Activated CD4-positive, alpha-beta T cell treated with anti-CD3 and anti-CD28 coated beads for 24 hours (primary cell): ENCODE data around the gene FBXL16.
A peak's percentile ranks its signal among the peaks of the same experiment; 100 is the strongest.

Experiments
- DNase-seq, 2 donors: peaks; one replicate each; pipeline ENCODE4 v3.0.0-alpha.2; 2020; ENCODE audit warnings: low read depth in 2 of 2

FBXL16 gene

DNA sequence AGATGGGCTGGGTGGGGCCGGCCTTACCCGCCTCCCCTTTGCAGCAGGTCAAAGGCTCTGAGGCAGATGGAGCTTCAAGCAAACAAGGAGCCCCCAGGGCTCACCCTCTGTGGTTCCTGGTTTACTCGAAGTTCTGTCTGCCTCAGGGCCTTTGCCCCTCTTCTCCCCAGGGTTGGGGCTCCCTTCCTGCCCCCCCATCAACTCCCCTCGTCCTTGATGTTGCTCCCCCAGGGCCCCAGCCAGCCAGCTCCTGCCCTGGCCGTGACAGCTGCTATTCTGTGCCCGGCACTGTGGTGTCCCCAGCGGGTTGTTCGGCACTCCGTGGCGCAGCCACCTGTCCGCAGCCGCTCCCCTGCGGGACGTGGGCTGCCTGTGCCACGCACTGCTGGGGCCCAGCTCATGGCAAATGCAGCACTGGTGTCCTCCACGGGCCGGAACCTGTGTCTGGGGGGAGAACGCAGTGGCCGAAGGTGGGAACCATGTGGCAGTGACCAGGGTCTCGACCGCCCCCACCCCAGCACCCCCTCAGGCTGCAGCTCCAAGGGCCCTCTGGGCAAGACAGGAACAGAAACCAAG, 5.0 kb upstream of the FBXL16 start:
- DNase-seq, result no peak

GRCh38 chr16:709566-710499, 4.2 kb upstream of the FBXL16 start:
- no peak for DNase-seq

DNA sequence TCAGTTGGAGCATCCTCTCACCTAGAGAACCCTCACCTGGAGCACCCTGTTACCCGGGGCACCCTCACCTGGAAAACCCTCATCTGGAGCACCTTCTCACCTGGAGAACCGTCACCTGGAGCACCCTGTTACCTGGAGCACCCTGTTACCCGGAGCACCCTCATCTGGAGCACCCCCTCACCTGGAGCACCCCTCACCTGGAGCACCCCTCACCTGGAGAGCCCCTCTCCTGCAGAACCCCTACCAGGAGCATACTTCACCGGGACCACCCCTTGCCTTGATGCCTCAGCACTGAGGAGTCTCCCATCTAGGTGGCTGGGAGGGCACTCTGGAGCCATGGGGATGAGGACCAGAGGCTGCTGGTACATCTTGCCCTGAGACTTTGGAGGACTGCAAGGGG, 3.4 kb upstream of the FBXL16 start:
- DNase-seq, result no peak

DNA sequence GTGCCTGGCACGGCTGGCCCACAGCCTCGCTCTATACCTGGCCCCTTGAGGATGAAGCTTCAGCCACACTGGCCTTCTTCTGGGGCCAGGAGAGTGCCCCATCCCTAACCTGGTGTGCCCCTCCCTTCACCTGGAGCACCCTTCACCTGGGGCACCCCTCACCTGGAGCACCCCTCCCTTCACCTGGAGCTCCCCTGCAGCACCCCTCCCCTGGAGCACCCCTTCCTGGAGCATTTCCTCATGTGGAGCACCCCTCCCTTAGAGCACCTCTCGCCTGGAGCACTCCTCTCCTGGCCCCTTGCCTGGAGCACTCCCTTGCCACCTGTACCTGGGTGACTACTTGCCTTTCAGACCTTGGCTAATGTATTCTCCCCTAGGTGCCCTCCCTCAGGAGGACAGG, 2.4 kb upstream of the FBXL16 start:
- no peak for DNase-seq

GRCh38 chr16:707062-707538, 1.5 kb upstream of the FBXL16 start:
- DNase-seq, result no peak

DNA sequence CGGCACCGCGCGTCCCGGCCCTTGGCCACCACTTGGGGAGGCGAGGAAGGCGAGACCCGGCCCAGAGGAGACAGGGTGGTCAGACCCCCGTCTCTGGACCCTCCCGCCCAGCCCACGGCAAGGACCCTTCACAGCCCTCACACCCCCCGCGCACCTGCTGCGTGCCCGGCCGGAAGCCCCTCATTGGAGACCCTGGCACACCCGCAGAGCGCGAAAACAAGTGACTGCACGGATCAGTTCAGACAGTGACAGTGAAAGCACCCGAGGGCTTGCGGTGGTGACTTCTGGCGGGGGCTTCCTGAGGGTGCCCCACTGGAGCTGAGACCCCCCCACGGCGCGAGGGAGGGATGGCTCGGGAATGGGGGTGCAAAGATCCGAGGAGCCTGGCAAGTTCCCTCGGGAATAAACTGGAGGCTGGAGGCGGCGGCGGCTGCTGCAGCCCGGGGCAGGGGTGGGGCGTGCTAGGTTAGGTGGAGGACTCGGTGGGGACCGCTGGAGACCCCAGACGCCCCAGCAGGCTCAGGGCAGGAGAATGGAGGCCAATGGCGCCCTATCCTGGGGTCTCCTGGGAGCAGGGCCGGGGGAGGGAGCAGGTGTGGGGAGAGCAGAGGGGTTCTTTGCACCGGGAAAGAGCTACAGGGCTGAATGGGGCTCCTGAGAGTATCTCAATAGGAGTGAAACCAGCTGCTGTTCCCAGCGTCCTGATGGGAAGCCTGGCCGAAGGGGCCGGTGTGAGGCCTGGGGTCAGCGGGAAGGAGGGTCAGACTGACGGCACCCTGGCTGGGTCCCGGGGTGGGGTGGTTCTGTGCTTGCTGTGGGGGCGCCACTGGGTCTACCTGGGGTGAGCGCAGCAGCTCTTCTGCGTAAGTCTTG, 824 bp upstream of the FBXL16 start:
- no peak for DNase-seq

GRCh38 chr16:704552-705380, 835 bp downstream of the FBXL16 start:
- DNase-seq, result no peak

DNA sequence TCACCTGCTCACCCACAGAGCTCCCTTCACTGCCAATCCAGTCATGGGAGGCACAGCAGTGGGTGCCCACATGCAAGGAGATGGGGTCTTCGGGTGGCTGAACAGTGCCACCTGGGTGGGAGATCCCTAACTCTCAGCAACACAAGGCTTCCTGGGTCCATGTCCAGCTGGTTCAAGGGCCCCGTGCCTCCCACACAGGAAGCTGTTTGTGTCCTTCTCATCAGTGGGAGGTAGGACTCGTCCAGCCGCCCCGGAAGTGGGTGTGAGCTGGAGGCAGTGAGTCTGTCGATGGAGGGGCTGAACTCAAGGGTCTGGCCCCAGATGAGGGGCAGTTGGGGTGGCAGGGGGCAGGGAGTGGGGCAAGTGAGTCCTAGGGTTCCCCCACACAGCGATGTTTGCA, 1.6 kb downstream of the FBXL16 start:
- DNase-seq, result no peak

GRCh38 chr16:703406-703805, 2.2 kb downstream of the FBXL16 start:
- no peak for DNase-seq

GRCh38 chr16:702341-702740, 3.3 kb downstream of the FBXL16 start:
- DNase-seq, result no peak

GRCh38 chr16:700684-701584, 4.7 kb downstream of the FBXL16 start:
- no peak for DNase-seq

- DNase-seq, result no peak
Observed at GRCh38 chr16:698911-699671, 6.5 kb downstream of the FBXL16 start.

- peak; percentile 48 to 50 for DNase-seq
Observed at GRCh38 chr16:695355-696089, 10.1 kb downstream of the FBXL16 start.

GRCh38 chr16:694863-695354, 10.7 kb downstream of the FBXL16 start:
- DNase-seq, result no peak

DNA sequence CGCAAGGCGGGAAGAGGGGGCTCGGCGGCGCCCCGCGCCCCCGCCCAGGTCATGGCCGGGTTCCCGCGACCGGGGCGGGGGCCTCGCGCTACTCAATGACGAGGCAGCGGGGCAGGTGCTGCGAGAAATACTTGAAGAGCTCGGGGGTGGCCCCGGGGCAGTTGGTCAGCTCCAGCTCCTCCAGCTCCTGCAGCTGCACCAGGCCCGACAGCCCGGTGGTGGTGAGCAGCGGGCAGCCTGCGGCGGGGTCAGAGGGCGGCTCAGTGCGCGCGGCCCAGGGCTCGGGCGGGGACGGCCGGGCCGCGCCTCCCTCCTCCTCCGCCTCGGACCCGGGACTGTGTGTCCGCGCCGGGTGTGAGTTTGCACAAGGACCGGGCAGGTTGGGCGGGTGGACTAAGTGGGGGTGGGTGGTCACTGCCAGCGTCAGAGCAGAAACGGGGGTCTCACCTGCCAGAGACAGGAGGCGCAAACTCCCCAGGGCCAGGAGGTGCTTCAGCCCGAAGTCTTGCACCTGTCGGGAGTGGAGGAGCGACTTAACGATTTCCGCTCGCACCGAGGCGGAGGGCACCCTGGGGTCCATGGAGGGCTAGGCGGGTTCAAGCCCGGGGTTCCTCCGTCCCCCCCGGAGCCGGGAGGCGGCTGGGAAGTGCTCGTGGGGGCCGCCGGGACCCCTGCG, 11.3 kb downstream of the FBXL16 start:
- DNase-seq, result no peak

- no peak for DNase-seq
Observed at GRCh38 chr16:693766-694165, 11.8 kb downstream of the FBXL16 start.

- no peak for DNase-seq
Observed at GRCh38 chr16:693364-693763, 12.2 kb downstream of the FBXL16 start.
